Neural cell (in vitro differentiated cells): ENCODE data around the gene SLN.

ENCODE experiments used
- CTCF ChIP-seq: fragments of 450-650 bp; IDR thresholded peaks from 2 replicates; pipeline ENCODE4 v1.5.1; 2014; ENCODE audit warnings: antibody characterized with exemption, mild to moderate bottlenecking, moderate library complexity; ENCODE audit not compliant: poor library complexity, severe bottlenecking
- EP300 ChIP-seq: fragments of 450-650 bp; conservative IDR thresholded peaks from 2 replicates; pipeline ENCODE4 v1.6.1; 2014; ENCODE audit warnings: antibody characterized with exemption, mild to moderate bottlenecking, moderate library complexity; ENCODE audit not compliant: poor library complexity, severe bottlenecking
- EZH2 ChIP-seq: fragments of 200-600, 300-800 bp; shearing (Covaris generic), sonication (generic); IDR thresholded peaks from 2 replicates; pipeline ENCODE4 v1.6.1; 2014; ENCODE audit warnings: antibody characterized with exemption, low read length, borderline replicate concordance, mild to moderate bottlenecking; ENCODE audit not compliant: insufficient read depth, poor library complexity, severe bottlenecking
- MXI1 ChIP-seq: fragments of 450-650 bp; conservative IDR thresholded peaks from 2 replicates; pipeline ENCODE4 v1.6.1; 2014; ENCODE audit warnings: antibody characterized with exemption, mild to moderate bottlenecking; ENCODE audit not compliant: poor library complexity, severe bottlenecking
- POLR2AphosphoS5 ChIP-seq: IDR thresholded peaks from 2 replicates; pipeline ENCODE4 v1.6.1; 2012
- RAD21 ChIP-seq: fragments of 450-650 bp; conservative IDR thresholded peaks from 2 replicates; pipeline ENCODE4 v1.6.1; 2014; ENCODE audit warnings: antibody characterized with exemption, mild to moderate bottlenecking, moderate library complexity
- REST ChIP-seq: IDR thresholded peaks from 2 replicates; pipeline ENCODE4 v1.6.1; 2012; ENCODE audit warnings: borderline replicate concordance
- SMC3 ChIP-seq: fragments of 450-650 bp; conservative IDR thresholded peaks from 2 replicates; pipeline ENCODE4 v1.6.1; 2014; ENCODE audit warnings: antibody characterized with exemption, mild to moderate bottlenecking, moderate library complexity; ENCODE audit not compliant: poor library complexity
- TAF1 ChIP-seq: IDR thresholded peaks from 2 replicates; pipeline ENCODE4 v1.6.1; 2012; ENCODE audit warnings: low read depth

DNA sequence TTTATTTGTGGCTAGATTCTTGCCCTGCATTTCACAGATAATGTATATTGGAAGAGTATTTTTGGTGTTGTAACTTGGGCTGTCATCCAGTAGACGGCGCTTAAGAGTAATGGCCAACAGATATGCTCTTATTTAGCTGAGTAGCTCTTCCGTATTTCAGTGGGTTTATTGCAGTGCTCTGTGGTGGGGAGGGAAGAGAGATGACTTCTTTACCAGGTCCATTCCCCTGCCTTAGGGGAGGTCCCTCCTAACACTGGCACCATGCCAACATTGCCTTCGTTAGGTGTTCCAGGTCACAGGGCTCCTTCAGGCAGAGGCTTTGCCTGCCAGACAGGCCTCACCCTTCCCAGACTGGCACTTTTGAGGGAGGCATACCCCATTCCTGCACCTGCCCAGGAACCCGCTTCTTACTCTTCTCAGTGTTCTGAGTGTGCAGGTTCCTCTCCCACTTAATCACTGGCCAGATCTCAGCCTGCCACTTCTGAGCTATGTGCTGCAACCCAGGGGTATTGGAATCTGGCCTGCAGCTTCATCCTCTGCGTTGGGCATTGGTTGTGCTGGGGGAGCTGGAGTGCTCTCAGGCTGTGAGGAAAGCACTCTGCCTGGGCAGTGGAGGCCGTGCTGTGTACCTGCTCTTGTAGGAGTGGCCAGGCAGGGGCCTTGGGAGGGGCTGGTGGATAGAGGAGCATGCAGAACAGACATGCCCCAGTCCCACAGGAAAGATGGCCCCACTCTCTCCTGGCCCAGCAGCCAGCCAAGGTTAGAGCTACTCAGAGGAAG is 29.4 kb upstream of the SLN start:
- TF ChIP-seq POLR2AphosphoS5, result no peak
- no peak for TF ChIP-seq MXI1
- peak; percentile 17 for TF ChIP-seq CTCF
- no peak for TF ChIP-seq EZH2
- TF ChIP-seq RAD21, result no peak
- TF ChIP-seq EP300, result no peak
- no peak for TF ChIP-seq TAF1
- TF ChIP-seq SMC3, result no peak
- no peak for TF ChIP-seq REST
